K562 (cell line): ENCODE results near the gene HOXD9. TPM values are rescaled to one million over a fixed set of nuclear protein-coding genes. Genes with fewer than 3 reads are reported as not detected.

ENCODE experiments used
- ATF4 ChIP-seq: fragments of 450-650 bp; formaldehyde crosslinking; IDR thresholded peaks from 2 replicates; pipeline ENCODE4 v1.4.0; 2022; ENCODE audit warnings: mild to moderate bottlenecking, moderate library complexity
- DACH1 ChIP-seq: fragments of 450-650 bp; IDR thresholded peaks from 2 replicates; pipeline ENCODE4 v1.6.1; 2018; ENCODE audit not compliant: partially characterized antibody
- EP300 ChIP-seq: IDR thresholded peaks from 2 replicates; pipeline ENCODE4 v1.6.1; 2012; ENCODE audit warnings: low read length, improper control_type of control experiment
- ERF ChIP-seq: fragments of 450-650 bp; formaldehyde crosslinking; IDR thresholded peaks from 2 replicates; pipeline ENCODE4 v1.4.0; 2020; ENCODE audit warnings: mild to moderate bottlenecking, mixed read lengths
- EZH2 ChIP-seq: IDR thresholded peaks from 2 replicates; pipeline ENCODE4 v1.6.1; 2012; ENCODE audit warnings: low read depth, mild to moderate bottlenecking, inconsistent platforms, low read length, borderline replicate concordance
- FOXP4 ChIP-seq: sonication (generic); formaldehyde crosslinking; IDR thresholded peaks from 2 replicates; pipeline ENCODE4 v1.8.0; 2022; ENCODE audit warnings: mild to moderate bottlenecking, missing genetic modification reagents, borderline replicate concordance
- HMBOX1 ChIP-seq: sonication (generic); IDR thresholded peaks from 2 replicates; pipeline ENCODE4 v1.6.1; 2016
- KAT8 ChIP-seq: fragments of 450-650 bp; IDR thresholded peaks from 2 replicates; pipeline ENCODE4 v1.6.1; 2016; ENCODE audit warnings: low read depth, mild to moderate bottlenecking
- KHSRP ChIP-seq: fragments of 450-650 bp; IDR thresholded peaks from 2 replicates; pipeline ENCODE4 v1.6.1; 2017
- MAFG ChIP-seq: fragments of 450-650 bp; conservative IDR thresholded peaks from 2 replicates; pipeline ENCODE4 v1.6.1; 2016; ENCODE audit warnings: missing genetic modification characterization, missing compliant biosample characterization
- MBD1 ChIP-seq: fragments of 250-450 bp; sonication (Bioruptor Pico); IDR thresholded peaks from 2 replicates; pipeline ENCODE4 v1.8.0; 2022; ENCODE audit warnings: inconsistent platforms
- NEUROD1 ChIP-seq: fragments of 150-350 bp; IDR thresholded peaks from 2 replicates; pipeline ENCODE4 v1.6.1; 2014; ENCODE audit warnings: borderline replicate concordance, low read length, low read depth; ENCODE audit not compliant: partially characterized antibody
- NFYB ChIP-seq: IDR thresholded peaks from 2 replicates; pipeline ENCODE4 v1.6.1; 2011; ENCODE audit warnings: mild to moderate bottlenecking, moderate library complexity; ENCODE audit not compliant: insufficient read length; ENCODE audit errors: extremely low read depth
- POLR2G ChIP-seq: fragments of 200-400 bp; formaldehyde crosslinking; IDR thresholded peaks from 2 replicates; pipeline ENCODE4 v1.6.1; 2017; ENCODE audit warnings: low read depth, mild to moderate bottlenecking, antibody characterized with exemption, low read length, moderate library complexity
- SMAD4 ChIP-seq: fragments of 250-450 bp; sonication (Bioruptor Pico); conservative IDR thresholded peaks from 2 replicates; pipeline ENCODE4 v1.8.0; 2021; ENCODE audit warnings: inconsistent platforms, mild to moderate bottlenecking, moderate library complexity
- SMARCB1 ChIP-seq: IDR thresholded peaks from 2 replicates; pipeline ENCODE4 v1.6.1; 2011; ENCODE audit warnings: improper control_type of control experiment, low read depth; ENCODE audit not compliant: insufficient read length
- SRSF7 ChIP-seq: fragments of 200-400 bp; formaldehyde crosslinking; optimal IDR thresholded peaks from 2 replicates; pipeline ENCODE3; 2017; ENCODE audit warnings: mild to moderate bottlenecking, low read depth, low read length
- TFE3 ChIP-seq: fragments of 450-650 bp; formaldehyde crosslinking; IDR thresholded peaks from 2 replicates; pipeline ENCODE4 v1.4.0; 2020; ENCODE audit warnings: mild to moderate bottlenecking, mixed read lengths
- ZNF239 ChIP-seq: fragments of 250-450 bp; sonication (Bioruptor Pico); IDR thresholded peaks from 2 replicates; pipeline ENCODE4 v1.4.0; 2020; ENCODE audit warnings: mild to moderate bottlenecking
- ZNF551 ChIP-seq: fragments of 250-450 bp; sonication (Bioruptor Pico); IDR thresholded peaks from 2 replicates; pipeline ENCODE4 v1.5.0; 2021; ENCODE audit warnings: mild to moderate bottlenecking, moderate library complexity
- ZNF644 ChIP-seq: fragments of 200-800 bp; sonication (Bioruptor generic); IDR thresholded peaks from 2 replicates; pipeline ENCODE4 v1.6.1; 2016; ENCODE audit warnings: low read depth, missing genetic modification characterization, missing compliant biosample characterization
- ZNF780A ChIP-seq: fragments of 250-450 bp; sonication (Bioruptor Pico); IDR thresholded peaks from 2 replicates; pipeline ENCODE4 v1.5.0; 2021; ENCODE audit warnings: mild to moderate bottlenecking
- polyA plus RNA-seq, 8 experiments: library from polyadenylated mRNA; depleted of rRNA in 4 of 8; stranded (reverse) in 5 of 8; unstranded in 3 of 8; fragments of >200 nt; fragmentation: Nextera tagmentation in 2 of 8; fragmentation: Illumina TruSeq in 1 of 8; extraction: Ambion mirVana in 2 of 8; extraction: Trizol in 1 of 8; gene quantifications; 2 replicates each; pipeline versions ENCODE4 v1.2.1 to v1.2.3, GENCODE V29; 2011 to 2014; ENCODE audit warnings: inconsistent platforms in 1 of 8, missing spikeins in 1 of 8
- total RNA-seq, 7 experiments: library from RNA; depleted of rRNA in 6 of 7; stranded (reverse); fragments of >200 nt in 6 of 7; fragmentation: Illumina TruSeq in 2 of 7; extraction: Trizol in 2 of 7; gene quantifications; 2 replicates each; pipeline versions ENCODE4 v1.2.1 to v1.2.3, GENCODE V29; 2011 to 2021; ENCODE audit warnings: low replicate concordance in 1 of 7

Gene HOXD9
- total and polyA plus RNA-seq, 9 of the 15 experiments (the other 6 are each of a cell fraction or from before 2014, with no cell fraction given): not detected

- no peak for TF ChIP-seq EZH2
- TF ChIP-seq DACH1: no peak
- no peak for TF ChIP-seq ZNF551 (CRISPR knock-in tag)
- TF ChIP-seq ZNF644: no peak
- TF ChIP-seq TFE3 (CRISPR knock-in tag): no peak
- no peak for TF ChIP-seq KAT8
- no peak for TF ChIP-seq ZNF239 (CRISPR knock-in tag)
- no peak for TF ChIP-seq KHSRP
- no peak for TF ChIP-seq MAFG (tag)
- no peak for TF ChIP-seq SMAD4 (CRISPR knock-in tag)
- no peak for TF ChIP-seq HMBOX1
- no peak for TF ChIP-seq NFYB
- no peak for TF ChIP-seq ZNF780A (CRISPR knock-in tag)
- TF ChIP-seq SRSF7: no peak
- TF ChIP-seq POLR2G: peak; percentile 46; the same call in 1 of the 2 replicates
- no peak for TF ChIP-seq MBD1
- no peak for TF ChIP-seq ATF4 (CRISPR knock-in tag)
- TF ChIP-seq SMARCB1: no peak
- TF ChIP-seq ERF (CRISPR knock-in tag): no peak; the same call in 1 of the 2 replicates
- TF ChIP-seq FOXP4 (CRISPR knock-in tag): no peak
- TF ChIP-seq EP300: no peak
- TF ChIP-seq NEUROD1: no peak
These were observed 42.5 kb upstream of the HOXD9 start (continued) for GRCh38 chr2:176079831-176080539.
